A673 (cell line): Measurements from ENCODE around the gene RARRES2. TPM values are rescaled to one million over a fixed set of nuclear protein-coding genes. Genes with fewer than 3 reads are reported as not detected.

Source experiments
- BruUV-seq: library from RNA; stranded (reverse); fragments of 400-500 nt; replicated peaks from 2 replicates; lab custom pipeline; 2021; lab: Mats Ljungman, UMichigan
- CTCF ChIA-PET: fragments of 300-600 bp; sonication (Branson Sonifier 250); formaldehyde crosslinking; loops from one replicate; lab custom pipeline; 2022; ENCODE audit warnings: antibody characterized with exemption; lab: Charles Lee
- POLR2A ChIA-PET: fragments of 300-600 bp; sonication (Branson Sonifier 250); formaldehyde crosslinking; loops from one replicate; lab custom pipeline; 2022; ENCODE audit warnings: antibody characterized with exemption; ENCODE audit not compliant: low non-redundant PET; lab: Charles Lee
- DNase-seq: peaks from one replicate; pipeline ENCODE4 v3.0.0-alpha.2; 2015; ENCODE audit warnings: low spot score
- H3K27ac ChIP-seq: fragments of 200-600 bp; sonication (generic); 2 replicates; pipeline ENCODE4 v1.5.1; 2016; ENCODE audit warnings: mixed run types, low read depth, mild to moderate bottlenecking, mixed read lengths, antibody characterized with exemption, low read length; ENCODE audit not compliant: poor library complexity, severe bottlenecking
- H3K27me3 ChIP-seq: fragments of 200-600 bp; sonication (generic); replicated peaks from 2 replicates; pipeline ENCODE4 v1.6.1; 2017; ENCODE audit warnings: mixed run types, low read depth, mild to moderate bottlenecking, mixed read lengths, antibody characterized with exemption, low read length; ENCODE audit not compliant: insufficient read depth, poor library complexity
- H3K36me3 ChIP-seq: fragments of 200-600 bp; sonication (generic); 2 replicates; pipeline ENCODE4 v1.6.1; 2016; ENCODE audit warnings: mixed run types, mild to moderate bottlenecking, mixed read lengths, antibody characterized with exemption, low read length; ENCODE audit not compliant: insufficient read depth, poor library complexity, severe bottlenecking
- H3K4me1 ChIP-seq: fragments of 200-600 bp; sonication (generic); 2 replicates; pipeline ENCODE4 v1.6.1; 2017; ENCODE audit warnings: mixed run types, mild to moderate bottlenecking, mixed read lengths, antibody characterized with exemption, low read length; ENCODE audit not compliant: insufficient read depth, poor library complexity, severe bottlenecking
- H3K4me3 ChIP-seq: fragments of 200-600 bp; sonication (generic); 2 replicates; pipeline ENCODE4 v1.5.1; 2016; ENCODE audit warnings: low read depth, mixed run types, mild to moderate bottlenecking, mixed read lengths, low read length; ENCODE audit not compliant: poor library complexity, severe bottlenecking
- H3K9me3 ChIP-seq: fragments of 200-600 bp; sonication (generic); 2 replicates; pipeline ENCODE4 v1.6.1; 2016; ENCODE audit warnings: mixed run types, low read depth, mild to moderate bottlenecking, mixed read lengths, antibody characterized with exemption, low read length; ENCODE audit not compliant: poor library complexity, severe bottlenecking
- CTCF ChIP-seq: fragments of 300-800, 200-600 bp; sonication (generic); conservative IDR thresholded peaks from 2 replicates; pipeline ENCODE4 v1.5.1; 2017; ENCODE audit warnings: low read depth, mild to moderate bottlenecking, antibody characterized with exemption, low read length, moderate library complexity, mixed read lengths
- EZH2 ChIP-seq: fragments of 200-600 bp; sonication (generic); IDR thresholded peaks from 2 replicates; pipeline ENCODE4 v1.6.1; 2017; ENCODE audit warnings: borderline replicate concordance, low read depth, mild to moderate bottlenecking, mixed read lengths, antibody characterized with exemption, low read length; ENCODE audit not compliant: poor library complexity, severe bottlenecking
- intact Hi-C: fragments of 100-400 bp; cut with micrococcal nuclease; formaldehyde crosslinking; loops from one replicate; pipeline ENCODE4 v1.10.0; 2022; ENCODE audit not compliant: unreplicated experiment
- total RNA-seq: library from RNA; stranded (reverse); gene quantifications from 2 replicates; pipeline ENCODE4 v1.2.3, GENCODE V29; 2021

RARRES2 gene
- total RNA-seq, 1 experiment from 2014 or later: not detected

GRCh38 chr7:150343225-150343624, 1.8 kb upstream of the RARRES2 start:
- intact Hi-C loops: no loop called here
- no peaks in the 10 kb centered on the region for H3K4me1 ChIP-seq
- no peaks in the 10 kb centered on the region for H3K36me3 ChIP-seq
- H3K27ac ChIP-seq: no peak overlapping the region
- no peak overlapping the region for H3K4me3 ChIP-seq
- no peaks in the 10 kb centered on the region for H3K27me3 ChIP-seq
- no peak for DNase-seq
- H3K9me3 ChIP-seq: no peaks in the 10 kb centered on the region
- ChIA-PET POLR2A (no interaction called here), CTCF (interaction anchor here (0.6 kb wide), 1 partner anchor 11 kb away, joined by 8 read pairs; no protein-coding TSS in a partner anchor)
- no TSS peak for BruUV-seq
- TF ChIP-seq CTCF: no peak
- TF ChIP-seq EZH2: no peak

GRCh38 chr7:150342121-150342408, 636 bp upstream of the RARRES2 start:
- H3K4me1 ChIP-seq: no peaks in the 10 kb centered on the region
- H3K4me3 ChIP-seq: no peak overlapping the region
- no peaks in the 10 kb centered on the region for H3K27me3 ChIP-seq
- peaks cover 9% of the 10 kb centered on the region for H3K36me3 ChIP-seq
- H3K27ac ChIP-seq: no peak overlapping the region
- no TSS peak for BruUV-seq
- H3K9me3 ChIP-seq: no peaks in the 10 kb centered on the region
- no peak for DNase-seq
- TF ChIP-seq CTCF (no peak), EZH2 (no peak)
- ChIA-PET POLR2A (no interaction called here), CTCF (no interaction called here)
- intact Hi-C loops: no loop called here

GRCh38 chr7:150340875-150341262, 560 bp downstream of the RARRES2 start:
- TF ChIP-seq CTCF: no peak
- TF ChIP-seq EZH2: no peak
- no peak overlapping the region for H3K27ac ChIP-seq
- DNase-seq: no peak
- peaks cover 9% of the 10 kb centered on the region for H3K36me3 ChIP-seq
- ChIA-PET CTCF (no interaction called here), POLR2A (no interaction called here)
- no peaks in the 10 kb centered on the region for H3K27me3 ChIP-seq
- H3K4me3 ChIP-seq: no peak overlapping the region
- H3K9me3 ChIP-seq: no peaks in the 10 kb centered on the region
- intact Hi-C loops: no loop called here
- H3K4me1 ChIP-seq: no peaks in the 10 kb centered on the region
- BruUV-seq: no TSS peak
